HFFc6 (cell line): ENCODE data around the gene PDE1A. TPM values are rescaled to one million over a fixed set of nuclear protein-coding genes. Genes with fewer than 3 reads are reported as not detected.

ENCODE experiments used
- DNase-seq: peaks from one replicate; pipeline ENCODE4 v3.0.0-alpha.2; 2018
- H3K27ac Mint-ChIP-seq: 2 replicates; pipeline ENCODE4 v1.8.0; 2020; ENCODE audit warnings: mild to moderate bottlenecking, mixed read lengths
- H3K27me3 Mint-ChIP-seq: 2 replicates; pipeline ENCODE4 v1.8.0; 2021; ENCODE audit warnings: mild to moderate bottlenecking, moderate library complexity, mixed read lengths; ENCODE audit not compliant: insufficient read depth
- H3K36me3 Mint-ChIP-seq: 2 replicates; pipeline ENCODE4 v1.8.0; 2021; ENCODE audit warnings: low read depth, mixed read lengths
- H3K4me1 Mint-ChIP-seq: 2 replicates; pipeline ENCODE4 v1.8.0; 2020; ENCODE audit warnings: low read depth, mixed read lengths
- H3K4me3 Mint-ChIP-seq: 2 replicates; pipeline ENCODE4 v1.8.0; 2020; ENCODE audit warnings: mild to moderate bottlenecking, moderate library complexity, mixed read lengths
- H3K9me3 Mint-ChIP-seq: 2 replicates; pipeline ENCODE4 v1.8.0; 2020; ENCODE audit warnings: mild to moderate bottlenecking, mixed read lengths
- CTCF ChIP-seq: fragments of 200-600 bp; sonication (generic); IDR thresholded peaks from 2 replicates; pipeline ENCODE4 v1.5.0; 2021; ENCODE audit warnings: antibody characterized with exemption, mild to moderate bottlenecking
- total RNA-seq, 6 experiments: library from RNA; stranded (reverse); fragmentation: NEBNext Ultra II Directional; extraction: Animal tissue kit (Norgen Biotek cat#: 25700); gene quantifications; 2 replicates in 1 of 6; 3 replicates in 5 of 6; pipeline ENCODE4 v1.2.3, GENCODE V29; 2021

The PDE1A gene
- total RNA-seq, 6 experiments from 2014 or later = 2.7 to 8.0 (median 3.9) TPM

- Mint-ChIP-seq H3K36me3 (no peaks in the 10 kb centered on the region), H3K27me3 (no peaks in the 10 kb centered on the region), H3K9me3 (no peaks in the 10 kb centered on the region), H3K27ac (no peak overlapping the region), H3K4me1 (0 out of 2 replicates have a peak, but pooled peaks cover 16% of the 10 kb centered on the region), H3K4me3 (no peak overlapping the region)
- DNase-seq = no peak
- no peak for TF ChIP-seq CTCF
These were observed 11.1 kb downstream of the PDE1A start for GRCh38 chr2:182415771-182416170.

GRCh38 chr2:182412858-182413257 lies 14.0 kb downstream of the PDE1A start:
- no peak overlapping the region for H3K4me3 Mint-ChIP-seq
- H3K27ac Mint-ChIP-seq = no peak overlapping the region
- H3K36me3 Mint-ChIP-seq = no peaks in the 10 kb centered on the region
- H3K27me3 Mint-ChIP-seq = no peaks in the 10 kb centered on the region
- TF ChIP-seq CTCF = no peak
- 0 out of 2 replicates have a peak, but pooled peaks cover 10% of the 10 kb centered on the region for H3K4me1 Mint-ChIP-seq
- DNase-seq = no peak
- no peaks in the 10 kb centered on the region for H3K9me3 Mint-ChIP-seq

GRCh38 chr2:182410120-182410519 lies 16.7 kb downstream of the PDE1A start:
- Mint-ChIP-seq H3K9me3 (no peaks in the 10 kb centered on the region), H3K27me3 (no peaks in the 10 kb centered on the region), H3K4me1 (peaks cover 25% of the 10 kb centered on the region), H3K4me3 (no peak overlapping the region), H3K36me3 (no peaks in the 10 kb centered on the region), H3K27ac (no peak overlapping the region)
- TF ChIP-seq CTCF = no peak
- DNase-seq = no peak

GRCh38 chr2:182406221-182406620 lies 20.6 kb downstream of the PDE1A start:
- DNase-seq = no peak
- no peaks in the 10 kb centered on the region for H3K36me3 Mint-ChIP-seq

GRCh38 chr2:182404975-182405561 lies 21.8 kb downstream of the PDE1A start:
- Mint-ChIP-seq H3K36me3 (no peaks in the 10 kb centered on the region), H3K27ac (no peak overlapping the region), H3K9me3 (no peaks in the 10 kb centered on the region), H3K27me3 (no peaks in the 10 kb centered on the region; the same call in 1 of the 2 replicates), H3K4me3 (no peak overlapping the region), H3K4me1 (peaks cover 31% of the 10 kb centered on the region)
- no peak for TF ChIP-seq CTCF
- peak; percentile 10 for DNase-seq

More at GRCh38 chr2:182406221-182406620, 20.6 kb downstream of the PDE1A start:
- Mint-ChIP-seq H3K9me3 (no peaks in the 10 kb centered on the region), H3K27me3 (no peaks in the 10 kb centered on the region; the same call in 1 of the 2 replicates), H3K4me1 (peaks cover 31% of the 10 kb centered on the region), H3K27ac (no peak overlapping the region), H3K4me3 (no peak overlapping the region)
- no peak for TF ChIP-seq CTCF
